Stimulated activated CD4-positive, alpha-beta T cell treated with anti-CD3 and anti-CD28 coated beads, TNF-alpha, amount 100 ng/mL, for 24 hours (primary cell): ENCODE measurements around the gene TMEM181.
A peak's percentile ranks its signal among the peaks of the same experiment; 100 is the strongest.
"Not testable (repeated sequence)": the region's sequence is repeated elsewhere in the genome, so short reads cannot be mapped to it uniquely, and the experiment has no call there.

Source experiments
- DNase-seq, 3 experiments: peaks; one replicate each; pipeline ENCODE4 v3.0.0-alpha.2; 2020; ENCODE audit warnings: low read depth in 3 of 3

The TMEM181 gene, protein sequence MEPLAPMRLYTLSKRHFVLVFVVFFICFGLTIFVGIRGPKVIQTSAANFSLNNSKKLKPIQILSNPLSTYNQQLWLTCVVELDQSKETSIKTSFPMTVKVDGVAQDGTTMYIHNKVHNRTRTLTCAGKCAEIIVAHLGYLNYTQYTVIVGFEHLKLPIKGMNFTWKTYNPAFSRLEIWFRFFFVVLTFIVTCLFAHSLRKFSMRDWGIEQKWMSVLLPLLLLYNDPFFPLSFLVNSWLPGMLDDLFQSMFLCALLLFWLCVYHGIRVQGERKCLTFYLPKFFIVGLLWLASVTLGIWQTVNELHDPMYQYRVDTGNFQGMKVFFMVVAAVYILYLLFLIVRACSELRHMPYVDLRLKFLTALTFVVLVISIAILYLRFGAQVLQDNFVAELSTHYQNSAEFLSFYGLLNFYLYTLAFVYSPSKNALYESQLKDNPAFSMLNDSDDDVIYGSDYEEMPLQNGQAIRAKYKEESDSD

DNA sequence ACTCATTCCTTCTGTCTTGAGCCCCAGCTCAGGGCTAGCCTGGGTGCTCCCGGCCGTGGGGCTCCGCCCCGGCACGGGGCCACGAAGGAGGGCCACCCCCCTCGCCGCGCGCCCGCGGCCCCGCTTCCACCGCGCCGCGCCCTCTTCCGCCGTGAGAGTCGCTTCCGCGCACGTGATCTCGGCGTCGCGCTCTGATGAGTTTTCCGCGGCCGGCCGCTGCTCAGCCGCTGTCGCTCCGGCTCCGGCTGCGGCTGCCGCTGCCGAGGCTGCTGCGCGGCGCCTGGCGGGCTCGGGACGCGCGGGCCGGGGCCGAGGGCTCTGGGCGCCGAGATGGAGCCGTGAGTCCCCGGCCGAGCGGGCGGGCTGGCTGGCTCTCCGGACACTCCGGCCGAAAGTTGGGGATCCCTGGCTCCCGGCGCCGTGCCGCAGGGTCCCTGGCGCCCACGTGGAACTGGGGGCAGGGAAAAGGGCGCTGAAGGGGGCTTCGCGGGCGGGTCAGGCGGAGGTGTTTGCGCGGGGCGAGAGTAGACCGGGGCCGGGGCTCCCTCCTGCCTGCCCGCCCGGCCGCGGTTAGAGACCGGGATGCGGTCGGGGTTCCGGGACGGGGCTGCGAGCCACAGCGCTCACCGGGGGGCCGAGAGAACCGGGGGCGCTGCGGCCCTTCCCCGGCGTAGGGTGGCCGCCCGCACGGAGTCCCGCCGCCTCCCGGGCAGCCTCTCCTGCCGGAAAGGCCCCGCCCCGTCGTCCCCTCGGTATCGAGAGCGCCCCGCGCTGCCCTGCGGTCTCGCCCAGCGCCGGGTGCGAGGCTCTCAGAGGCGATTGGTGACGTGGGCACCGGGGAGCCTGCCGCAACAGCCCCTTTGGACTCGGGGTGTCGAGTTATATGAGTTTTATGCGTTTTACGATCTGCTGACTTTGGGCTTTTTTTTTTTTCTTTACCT, at the start of gene TMEM181:
TMEM181 (plus strand) TSS at position 197 of the 941 bp plus-strand sequence; CDS start at position 331, 134 bp downstream.
- peak; percentile 74 to 86 (median 77) for DNase-seq

DNA sequence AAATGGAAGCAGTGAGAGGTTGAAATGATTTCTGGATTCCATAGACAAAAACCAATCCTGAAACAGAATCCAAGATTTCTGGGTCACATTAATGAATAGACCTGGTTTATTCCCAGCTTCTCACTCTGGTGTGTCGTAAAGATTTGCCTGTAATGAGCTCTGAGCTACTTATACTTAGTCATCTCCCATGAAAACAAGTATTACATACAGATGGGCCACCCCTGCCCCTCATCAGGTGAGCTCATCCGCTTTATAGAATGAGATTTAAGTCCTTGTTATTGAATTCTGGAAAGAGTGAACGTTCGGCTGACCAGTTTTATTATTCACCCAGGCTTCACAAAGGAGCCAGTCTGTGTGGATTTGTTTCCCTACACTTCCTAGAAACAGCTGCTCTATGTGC, 47.1 kb upstream of the TMEM181 start:
- DNase-seq, result no peak

DNA sequence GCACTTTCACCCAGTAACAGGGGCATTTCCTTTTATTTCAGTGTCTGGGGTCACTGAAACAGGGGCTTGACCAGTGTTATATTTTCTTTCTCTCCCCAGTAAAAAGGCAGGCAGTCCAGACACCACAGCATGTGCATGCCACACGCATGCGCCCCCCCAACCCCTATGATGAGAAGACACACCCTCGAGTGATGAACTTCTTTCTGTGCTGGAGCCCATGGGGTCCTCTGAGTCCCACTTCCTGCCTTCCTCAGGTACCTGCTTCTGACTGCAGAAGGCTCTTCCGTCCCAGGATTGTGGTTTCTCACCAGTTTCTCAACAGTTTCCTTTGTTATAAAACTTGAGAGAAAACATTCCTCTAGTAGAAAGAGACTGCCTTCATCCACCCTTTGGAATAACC, 45.7 kb upstream of the TMEM181 start:
- DNase-seq, result no peak

DNA sequence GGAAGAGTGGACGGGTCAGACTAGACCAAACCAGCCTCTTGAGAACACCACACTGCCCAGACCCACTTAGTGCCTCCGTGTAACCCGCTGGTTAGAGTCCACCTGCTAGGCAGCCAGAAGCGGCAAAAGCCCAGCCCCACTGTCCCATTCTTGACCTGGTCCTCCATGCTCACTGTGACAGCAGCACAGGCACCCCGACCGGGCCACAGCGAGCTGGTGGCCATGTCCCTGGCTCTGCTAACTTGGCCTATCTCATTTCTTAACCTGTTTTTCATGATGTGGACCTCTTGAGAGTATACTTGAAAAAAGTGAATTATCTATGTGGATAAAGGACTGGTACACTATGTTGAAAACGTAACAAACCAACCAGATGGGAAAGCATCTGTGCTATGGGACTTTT, 44.9 kb upstream of the TMEM181 start:
- no peak for DNase-seq

DNA sequence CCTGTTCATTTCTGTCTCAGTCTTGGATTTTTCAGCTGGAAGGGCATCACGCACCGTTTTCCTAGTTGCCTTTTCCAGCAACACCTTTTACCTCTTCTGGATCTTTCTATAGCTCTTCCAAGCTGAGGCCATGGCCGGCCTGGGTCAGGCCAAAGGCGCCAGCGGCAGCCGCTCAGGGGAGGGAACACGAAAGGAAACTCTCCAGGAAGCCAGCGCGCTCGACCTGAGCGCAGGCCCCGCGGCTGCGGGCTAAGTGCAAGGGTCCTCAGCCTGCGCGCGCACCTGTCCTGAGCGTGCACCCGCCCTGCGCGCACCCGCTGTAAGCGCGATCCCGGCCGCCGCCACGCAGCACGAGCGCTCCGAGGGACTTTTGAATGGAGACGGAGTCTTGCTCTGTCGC, 43.8 kb upstream of the TMEM181 start:
- no peak for DNase-seq

DNA sequence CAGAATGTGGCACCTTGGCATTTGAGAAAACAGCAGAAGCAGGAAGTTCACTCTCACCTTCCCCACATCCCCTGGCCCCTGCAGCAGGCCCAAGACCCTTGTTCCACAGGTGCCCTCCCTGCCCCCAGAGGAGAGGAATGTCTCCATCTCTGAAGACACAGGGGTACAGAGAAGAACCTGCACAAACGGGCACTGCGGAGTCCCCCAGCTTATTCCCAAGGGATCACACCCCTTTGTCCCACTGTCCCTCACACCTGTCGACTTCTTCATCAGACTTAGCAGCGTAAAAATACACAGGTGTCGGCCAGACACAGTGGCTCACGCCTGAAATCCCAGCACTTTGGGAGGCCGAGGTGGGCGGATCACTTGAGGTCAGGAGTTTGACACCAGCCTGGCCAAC, 42.9 kb upstream of the TMEM181 start:
- DNase-seq, result no peak

DNA sequence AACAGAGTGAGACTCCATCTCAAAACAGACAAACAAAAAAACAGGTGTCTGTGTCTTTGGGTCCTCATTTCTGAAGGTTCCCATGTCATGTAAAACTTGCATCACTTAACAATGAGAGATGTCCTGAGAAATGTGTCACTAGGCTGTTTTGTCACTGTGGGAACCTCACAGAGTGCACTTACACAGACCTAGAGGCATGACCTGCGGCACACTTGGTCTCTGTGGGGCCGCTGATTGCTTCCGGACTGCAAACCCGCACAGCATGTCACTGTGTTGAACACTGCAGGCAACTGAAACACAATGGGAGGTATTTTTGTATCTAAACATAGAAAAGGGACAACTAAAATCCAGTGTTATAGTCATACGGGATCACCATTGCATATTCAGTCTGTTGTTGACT, 42.3 kb upstream of the TMEM181 start:
- DNase-seq, result no peak

DNA sequence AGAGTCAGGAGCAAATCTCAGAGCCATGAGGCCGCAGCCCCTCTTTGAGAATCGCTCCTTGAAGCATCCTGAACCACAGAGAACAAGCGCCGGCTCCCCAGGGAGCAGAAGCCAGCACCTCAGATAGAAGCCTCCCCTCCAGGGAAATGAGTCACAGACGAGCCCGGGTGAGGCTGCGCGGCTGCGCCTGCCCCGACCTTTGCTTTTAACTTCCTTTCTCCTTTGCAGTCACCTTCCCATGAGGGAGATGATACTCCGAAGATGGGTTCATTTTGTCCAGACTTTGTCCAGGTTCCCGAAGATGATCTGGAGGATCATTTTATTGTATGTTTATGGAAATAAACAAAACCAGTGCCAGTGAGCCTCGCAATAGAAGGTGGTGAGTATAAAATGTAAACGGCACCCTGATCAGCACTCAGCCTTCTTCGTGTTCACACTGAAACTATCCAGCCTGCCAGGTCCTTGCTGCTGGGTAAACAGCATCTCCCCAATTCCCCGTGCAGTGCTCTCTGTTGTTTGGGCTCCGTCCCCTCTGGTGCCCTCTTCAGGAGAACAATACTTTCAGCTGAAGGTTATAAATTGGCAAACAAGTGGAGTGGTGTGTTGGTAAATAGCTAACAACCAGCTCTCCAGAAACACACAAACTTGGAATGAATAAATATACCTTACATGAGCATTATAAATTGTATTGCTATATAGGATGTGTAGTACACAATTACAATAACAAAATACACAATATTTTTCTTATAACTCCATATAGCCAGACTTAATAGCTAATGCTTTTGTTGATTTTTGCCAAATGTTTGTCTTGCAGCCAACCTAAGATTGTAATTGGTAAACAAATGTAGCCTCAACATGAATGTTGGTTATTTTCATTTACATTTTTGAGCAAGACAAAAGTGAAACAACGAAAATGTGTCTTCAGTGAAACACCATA, 41.4 kb upstream of the TMEM181 start:
- DNase-seq, result peak; percentile 14 to 58 (median 27)

DNA sequence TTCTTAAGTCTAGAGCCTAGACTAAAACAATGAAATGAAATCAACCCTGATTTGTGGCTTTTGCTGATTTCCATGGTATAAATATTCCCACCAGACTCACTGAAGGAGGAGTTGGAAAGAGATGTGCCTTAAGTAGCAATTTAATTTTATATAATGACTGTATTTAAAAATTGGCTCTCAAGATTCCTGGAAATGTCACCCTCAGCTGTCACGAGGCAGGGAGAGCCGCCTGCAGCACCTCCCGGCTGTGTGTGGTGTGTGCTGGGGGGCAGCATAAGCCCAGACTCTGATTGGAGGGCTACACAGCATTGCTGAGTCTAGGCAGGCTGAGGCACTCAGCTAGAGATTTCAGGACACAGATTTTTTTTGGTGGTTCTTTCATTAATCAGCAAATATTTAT, 40.6 kb upstream of the TMEM181 start:
- DNase-seq, result no peak

DNA sequence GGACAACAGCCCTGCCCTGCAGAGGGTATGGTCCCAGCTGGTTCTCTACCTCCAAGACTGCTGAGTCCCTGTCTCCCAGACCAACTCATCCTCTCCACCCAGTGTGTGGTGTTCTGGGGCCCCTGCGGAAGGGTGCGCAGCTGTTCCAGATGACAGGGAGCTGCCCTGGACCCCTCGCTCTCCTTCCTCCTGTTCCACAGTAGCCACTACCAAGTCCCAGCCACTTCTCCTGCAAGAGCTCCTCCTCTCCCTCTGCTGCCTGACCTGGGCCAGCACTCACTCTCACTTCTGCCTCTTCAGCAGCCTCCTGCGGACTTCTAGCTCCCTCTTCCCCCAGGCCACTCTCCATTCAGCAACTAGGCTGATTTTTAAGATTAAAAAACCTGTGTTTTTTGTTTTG, 40.1 kb upstream of the TMEM181 start:
- DNase-seq, result no peak

DNA sequence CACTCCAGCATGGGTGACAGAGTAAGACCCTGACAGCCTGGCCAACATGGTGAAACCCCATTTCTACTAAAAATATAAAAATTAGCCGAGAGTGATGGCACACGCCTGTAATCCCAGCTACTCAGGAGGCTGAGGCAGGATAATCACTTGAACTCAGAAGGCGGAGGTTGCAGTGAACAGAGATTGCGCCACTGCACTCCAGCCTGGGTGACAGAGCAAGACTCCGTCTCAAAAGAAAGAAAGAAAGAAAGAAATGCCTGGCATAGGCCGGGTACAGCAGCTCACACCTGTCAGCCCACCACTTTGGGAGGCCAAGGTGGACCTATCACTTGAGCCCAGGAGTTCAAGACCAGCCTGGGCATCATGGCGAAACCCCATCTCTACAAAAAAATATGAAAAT, 38.9 kb upstream of the TMEM181 start:
- not testable (repeated sequence) for DNase-seq

DNA sequence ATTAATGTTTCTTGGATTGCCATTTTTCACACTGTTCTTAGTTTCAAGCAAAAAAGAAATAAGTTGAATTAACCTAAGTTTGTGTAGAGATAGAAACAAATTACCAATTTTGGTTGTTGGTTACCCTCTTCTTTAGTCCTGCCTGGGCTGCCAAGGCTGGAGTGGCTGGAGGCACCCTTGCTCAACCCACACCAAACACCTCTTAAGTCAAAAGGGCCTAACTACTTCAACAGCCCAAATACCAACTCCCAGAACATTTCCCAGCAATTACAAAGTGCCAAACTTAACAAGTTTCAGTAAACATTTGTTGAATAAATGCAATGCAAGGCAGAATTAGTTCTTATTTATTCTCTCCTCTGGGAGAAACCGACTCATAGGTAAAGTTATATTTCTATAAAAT, 38.1 kb upstream of the TMEM181 start:
- DNase-seq, result no peak

DNA sequence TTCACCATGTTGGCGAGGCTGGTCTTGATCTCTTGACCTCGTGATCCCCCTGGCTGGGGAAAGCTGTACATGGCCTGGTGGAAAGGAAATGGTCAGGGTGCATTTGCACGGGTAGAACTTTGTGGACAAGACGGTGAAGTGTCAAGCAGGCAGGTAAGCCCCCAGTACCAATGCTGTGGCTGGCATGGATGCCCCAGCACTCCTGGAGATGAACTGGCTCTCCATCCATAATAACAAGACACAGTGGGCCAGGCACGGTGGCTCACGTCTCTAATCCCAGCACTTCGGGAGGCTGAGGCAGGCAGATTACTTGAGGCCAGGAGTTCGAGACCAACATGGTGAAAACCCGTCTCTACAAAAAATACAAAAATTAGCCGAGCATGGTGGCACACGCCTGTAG, 37.3 kb upstream of the TMEM181 start:
- no peak for DNase-seq

DNA sequence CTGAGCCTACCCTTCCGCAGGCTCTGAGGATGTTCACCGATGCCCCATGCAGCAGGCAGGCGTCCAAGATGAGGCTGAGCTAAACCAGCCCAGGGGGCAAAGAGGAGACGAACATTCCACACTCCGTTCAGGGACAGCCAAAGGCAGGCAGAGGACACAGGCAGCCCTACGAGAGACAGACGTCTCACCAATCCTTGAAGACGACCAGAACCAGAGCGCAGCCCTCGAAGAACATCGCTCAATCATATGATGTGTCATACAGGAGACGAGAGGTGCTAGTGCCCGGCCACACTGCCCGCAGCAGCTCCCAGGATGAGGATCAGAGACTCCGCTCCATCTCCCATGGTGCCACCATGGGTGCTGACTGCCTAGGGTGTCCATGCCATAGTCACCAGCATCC, 35.6 kb upstream of the TMEM181 start:
- DNase-seq, result no peak

DNA sequence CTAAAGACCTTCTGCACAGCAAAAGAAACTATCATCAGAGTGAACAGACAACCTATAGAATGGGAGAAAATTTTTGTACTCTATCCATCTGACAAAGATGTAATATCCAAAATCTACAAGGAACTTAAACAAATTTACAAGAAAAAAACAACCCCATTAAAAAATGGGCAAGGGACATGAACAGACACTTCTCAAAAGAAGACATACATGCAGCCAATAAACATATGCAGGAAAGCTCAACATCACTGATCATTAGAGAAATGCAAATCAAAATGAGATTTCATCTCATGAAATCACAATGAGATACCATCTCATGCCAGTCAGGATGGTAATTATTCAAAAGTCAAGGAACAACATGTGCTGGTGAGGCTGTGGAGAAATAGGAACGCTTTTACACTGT, 32.0 kb upstream of the TMEM181 start:
- not testable (repeated sequence) for DNase-seq

DNA sequence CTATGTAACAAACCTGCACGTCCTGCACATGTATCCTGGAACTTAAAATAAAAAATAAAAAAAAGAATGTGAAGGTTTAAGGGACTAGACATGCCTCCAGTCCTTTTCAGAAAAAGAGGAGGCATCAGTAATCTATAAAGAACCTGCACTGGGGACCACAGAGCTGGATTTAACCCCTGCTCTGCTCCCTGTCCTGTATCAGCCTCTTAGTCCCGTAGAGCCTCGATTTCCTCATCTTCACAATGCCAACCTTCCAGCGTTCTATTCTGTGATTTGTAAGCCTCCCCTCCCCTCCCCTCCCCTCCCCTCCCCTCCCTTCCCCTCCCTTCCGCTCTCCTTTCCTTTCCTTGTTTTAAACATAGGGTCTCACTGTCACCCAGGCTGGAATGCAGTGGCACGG, 31.1 kb upstream of the TMEM181 start:
- DNase-seq, result no peak

DNA sequence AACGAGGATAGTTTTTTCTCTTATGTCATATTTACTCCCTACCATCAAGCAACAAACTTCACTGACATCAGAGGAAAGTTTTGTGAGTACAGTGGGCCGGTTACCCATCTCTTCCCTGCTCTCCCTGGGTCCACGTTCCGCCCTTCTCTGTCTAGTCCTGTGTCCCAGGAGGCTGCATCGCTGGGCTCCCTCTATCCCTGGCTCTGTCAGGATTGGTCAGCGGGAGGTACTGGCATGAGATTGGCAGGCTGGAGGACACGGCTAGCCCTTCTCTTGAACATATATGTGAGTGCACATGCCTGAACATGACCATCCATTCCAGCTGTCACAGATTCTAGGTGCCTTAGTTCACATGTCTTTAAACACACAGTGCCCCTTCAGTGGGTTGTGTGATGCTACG, 30.3 kb upstream of the TMEM181 start:
- DNase-seq, result no peak

DNA sequence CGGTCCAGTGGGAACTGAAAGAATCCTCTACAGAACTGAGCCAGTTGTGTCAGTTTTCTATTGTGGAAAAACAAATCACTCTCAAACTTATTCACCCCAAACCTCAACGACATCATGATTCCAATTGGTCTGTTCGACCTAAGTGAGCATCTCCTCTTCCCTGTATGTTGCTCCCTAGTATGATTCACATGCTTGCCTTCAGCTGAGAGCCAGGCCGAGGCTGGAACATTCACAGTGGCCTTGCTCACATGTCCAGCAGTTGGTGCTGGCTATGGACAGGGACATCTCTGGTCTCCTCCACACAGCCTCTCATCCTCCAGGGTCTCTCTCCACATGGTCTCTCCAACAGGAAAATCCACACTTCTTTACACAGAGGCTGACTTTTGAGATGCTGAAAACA, 28.3 kb upstream of the TMEM181 start:
- DNase-seq, result no peak

DNA sequence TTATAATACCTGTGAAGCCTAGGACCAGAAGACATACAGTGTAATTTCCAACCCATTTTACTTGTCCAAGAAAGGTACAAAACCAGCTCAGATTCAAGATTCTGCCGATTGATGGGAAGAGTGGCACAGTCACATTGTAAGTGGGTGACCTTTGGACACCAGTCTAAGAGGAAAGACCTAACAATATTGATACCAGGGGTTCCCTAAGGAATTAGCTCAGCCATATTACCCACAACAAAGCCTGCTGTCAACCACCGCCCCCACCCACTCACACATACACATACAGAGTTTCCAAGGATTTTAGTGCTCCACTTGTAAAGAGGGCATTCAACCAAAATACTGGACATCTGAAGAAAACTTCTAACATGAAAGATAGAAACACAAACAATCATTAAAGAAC, 27.9 kb upstream of the TMEM181 start:
- no peak for DNase-seq

DNA sequence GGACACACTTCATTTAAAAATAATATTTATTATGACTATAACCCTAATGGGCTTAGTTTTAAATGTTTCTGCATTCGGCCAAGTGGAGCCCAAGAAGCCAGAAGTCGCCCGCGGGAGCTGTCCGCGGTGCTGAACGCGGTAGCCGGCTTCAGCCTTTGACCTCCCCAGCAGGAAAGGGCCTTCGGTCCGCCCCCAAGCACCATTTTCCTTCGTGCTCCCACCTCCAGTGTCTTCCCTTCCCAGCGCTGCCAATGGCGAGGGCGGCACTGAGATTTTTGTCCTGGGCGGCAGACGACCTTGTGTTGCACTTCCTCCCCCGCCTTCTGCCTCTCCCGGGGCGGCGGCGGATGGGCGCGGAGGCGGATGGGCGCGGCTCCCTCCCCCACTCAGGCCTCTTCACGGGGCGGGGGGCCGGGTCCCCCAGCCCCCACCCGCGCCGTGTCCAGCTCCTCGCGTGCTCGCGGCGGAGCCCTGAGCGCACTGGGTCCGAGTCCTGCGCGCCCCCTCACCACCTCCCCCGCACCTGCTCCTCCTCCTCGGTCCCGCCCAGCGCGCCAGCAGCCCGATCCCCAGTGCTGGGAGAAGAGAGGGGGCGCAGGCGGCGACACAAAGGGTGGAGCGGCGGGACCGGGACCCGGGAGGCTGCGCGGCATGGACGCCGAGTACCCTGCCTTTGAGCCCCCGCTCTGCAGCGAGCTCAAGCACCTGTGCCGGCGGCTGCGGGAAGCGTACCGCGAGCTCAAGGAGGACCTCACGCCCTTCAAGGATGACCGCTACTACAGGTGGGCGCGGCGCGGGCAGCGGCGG, 23.6 kb upstream of the TMEM181 start:
- peak in 1 of 3 experiments; percentile 62 for DNase-seq
